Suprapubic skin (tissue), 3 donors: ENCODE data around the gene CCDC88C.

Experiments
- CTCF ChIP-seq, 2 donors: fragments of 200-600 bp in 1 of 2; fragments of 450-650 bp in 1 of 2; sonication (generic) in 1 of 2; IDR thresholded peaks; one replicate each; pipeline ENCODE4 v1.5.1; 2016 to 2019; ENCODE audit warnings: antibody characterized with exemption in 2 of 2, mild to moderate bottlenecking in 1 of 2, moderate library complexity in 1 of 2
- EP300 ChIP-seq: sonication (generic); formaldehyde crosslinking; IDR thresholded peaks from one replicate; pipeline ENCODE4 v1.6.1; 2017; ENCODE audit warnings: antibody characterized with exemption
- POLR2A ChIP-seq, 2 donors: fragments of 450-650 bp; IDR thresholded peaks; one replicate each; pipeline ENCODE4 v1.6.1; 2017; ENCODE audit warnings: antibody characterized with exemption in 2 of 2, mild to moderate bottlenecking in 2 of 2, moderate library complexity in 2 of 2

DNA sequence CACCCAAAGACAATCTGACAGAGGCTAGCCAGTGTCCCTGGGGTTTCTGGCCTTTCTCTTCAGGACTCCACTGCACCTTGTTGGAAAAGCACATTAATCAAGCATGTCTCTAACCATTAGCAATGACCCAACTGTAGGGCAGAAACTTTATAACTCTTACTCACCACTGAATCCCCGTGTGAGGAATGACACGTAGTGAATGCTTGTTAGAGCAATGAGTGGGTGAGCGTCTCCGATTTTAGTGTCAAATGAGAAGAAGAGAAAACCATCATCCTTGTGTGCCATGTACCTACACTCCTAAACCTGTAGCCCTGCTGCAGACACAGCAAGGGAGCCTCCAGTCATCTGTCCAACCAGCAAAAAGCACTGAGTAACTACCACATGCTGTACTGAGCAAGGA is 116.7 kb downstream of the CCDC88C start:
- TF ChIP-seq CTCF (IDR thresholded peaks at IDR 0.05): no peak
- TF ChIP-seq POLR2A (IDR thresholded peaks at IDR 0.05): no peak
- TF ChIP-seq EP300: no peak
